ENCODE data around the gene FBXO28.

FBXO28 gene

DNA sequence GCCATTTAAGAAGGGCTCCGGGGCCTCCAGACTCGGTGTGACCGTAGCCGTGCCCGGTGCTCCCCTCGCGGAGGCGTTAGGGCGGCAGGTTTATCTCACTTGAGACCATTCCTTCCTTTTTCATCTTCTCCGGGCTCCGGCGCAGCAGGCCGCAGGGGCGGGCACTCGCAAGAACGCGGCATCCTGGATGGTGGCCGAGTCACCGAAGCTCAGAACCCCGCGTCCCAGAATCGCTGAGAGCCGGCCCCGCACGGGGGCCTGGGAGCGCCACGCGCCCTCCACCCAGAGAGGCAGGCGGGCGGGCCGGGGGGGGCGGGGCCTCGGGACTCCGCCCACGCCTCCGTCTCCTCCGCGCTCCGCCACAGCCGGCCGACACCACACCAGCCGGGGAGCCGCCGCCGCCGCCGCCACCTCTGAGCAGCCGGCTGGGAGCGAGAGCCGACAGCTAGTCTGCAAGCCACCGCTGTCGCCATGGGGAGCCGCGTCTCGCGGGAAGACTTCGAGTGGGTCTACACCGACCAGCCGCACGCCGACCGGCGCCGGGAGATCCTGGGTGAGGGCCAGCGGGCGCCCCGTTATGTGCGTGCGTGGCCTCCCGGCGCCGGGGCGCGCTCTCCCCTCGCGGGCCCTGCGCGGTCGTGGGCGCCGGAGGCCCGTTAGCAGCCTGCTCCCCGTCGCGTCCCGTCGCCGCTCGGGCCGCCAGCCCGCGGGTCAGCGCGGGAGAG lies 69.1 kb downstream of the FBXO28 start, which contains the start of gene DEGS1:
Gene DEGS1 (plus strand): TSS at position 375 of the 725 bp plus-strand sequence. CDS start 97 bp downstream, at position 472.
- 0 out of 2 replicates have a peak, but pooled peaks cover 1% of the 10 kb centered on the region for H3K4me1 ChIP-seq (ENCODE audit: control insufficient read depth, insufficient read depth, low read length)
- WGBS (ENCODE audit: insufficient coverage, insufficient read length), result no CpG with 5 or more reads among the region's 94 CpGs
- H3K36me3 ChIP-seq (ENCODE audit: control insufficient read depth, insufficient read depth, low read length), result 0 out of 2 replicates have a peak, but pooled peaks cover 3% of the 10 kb centered on the region
- H3K27ac ChIP-seq (ENCODE audit: low read length), result no peak within 1 kb of the TSS
- no peaks in the 10 kb centered on the region for H3K27me3 ChIP-seq (ENCODE audit: control insufficient read depth, insufficient read depth, low read length)
- no peak for DNase-seq (ENCODE audit: low read depth, low spot score)
- H3K4me3 ChIP-seq (ENCODE audit: low read length), result peak within 1 kb of the TSS; percentile 96
- H3K9me3 ChIP-seq (ENCODE audit: control insufficient read depth, insufficient read depth, low read length), result no peaks in the 10 kb centered on the region

- no peak overlapping the region for H3K27ac ChIP-seq (ENCODE audit: low read length)
- no peaks in the 10 kb centered on the region for H3K9me3 ChIP-seq (ENCODE audit: control insufficient read depth, insufficient read depth, low read length)
- H3K36me3 ChIP-seq (ENCODE audit: control insufficient read depth, insufficient read depth, low read length), result 0 out of 2 replicates have a peak, but pooled peaks cover 3% of the 10 kb centered on the region
- WGBS (ENCODE audit: insufficient coverage, insufficient read length), result no CpG with 5 or more reads among the region's 53 CpGs
- no peaks in the 10 kb centered on the region for H3K27me3 ChIP-seq (ENCODE audit: control insufficient read depth, insufficient read depth, low read length)
- no peak for DNase-seq (ENCODE audit: low read depth, low spot score)
- peak overlapping the region; percentile 96 for H3K4me3 ChIP-seq (ENCODE audit: low read length)
- 0 out of 2 replicates have a peak, but pooled peaks cover 1% of the 10 kb centered on the region for H3K4me1 ChIP-seq (ENCODE audit: control insufficient read depth, insufficient read depth, low read length)
Measured at GRCh38 chr1:224183591-224184312, 69.8 kb downstream of the FBXO28 start.

GRCh38 chr1:224185208-224185607 lies 71.3 kb downstream of the FBXO28 start:
- Histone ChIP-seq H3K4me3 (ENCODE audit: low read length) (no peak overlapping the region), H3K36me3 (ENCODE audit: control insufficient read depth, insufficient read depth, low read length) (peaks cover 3% of the 10 kb centered on the region; the same call in 1 of the 2 replicates), H3K4me1 (ENCODE audit: control insufficient read depth, insufficient read depth, low read length) (0 out of 2 replicates have a peak, but pooled peaks cover 1% of the 10 kb centered on the region), H3K9me3 (ENCODE audit: control insufficient read depth, insufficient read depth, low read length) (no peaks in the 10 kb centered on the region), H3K27me3 (ENCODE audit: control insufficient read depth, insufficient read depth, low read length) (no peaks in the 10 kb centered on the region), H3K27ac (ENCODE audit: low read length) (no peak overlapping the region)
- no CpG with 5 or more reads among the region's 8 CpGs for WGBS (ENCODE audit: insufficient coverage, insufficient read length)
- DNase-seq (ENCODE audit: low read depth, low spot score), result no peak

GRCh38 chr1:224188286-224188685 lies 74.4 kb downstream of the FBXO28 start:
- no peak overlapping the region for H3K27ac ChIP-seq (ENCODE audit: low read length)
- no CpG with 5 or more reads among the region's 2 CpGs for WGBS (ENCODE audit: insufficient coverage, insufficient read length)
- H3K4me1 ChIP-seq (ENCODE audit: control insufficient read depth, insufficient read depth, low read length), result 0 out of 2 replicates have a peak, but pooled peaks cover 1% of the 10 kb centered on the region
- no peaks in the 10 kb centered on the region for H3K9me3 ChIP-seq (ENCODE audit: control insufficient read depth, insufficient read depth, low read length)
- H3K27me3 ChIP-seq (ENCODE audit: control insufficient read depth, insufficient read depth, low read length), result no peaks in the 10 kb centered on the region
- H3K36me3 ChIP-seq (ENCODE audit: control insufficient read depth, insufficient read depth, low read length), result peaks cover 6% of the 10 kb centered on the region; the same call in 1 of the 2 replicates
- H3K4me3 ChIP-seq (ENCODE audit: low read length), result no peak overlapping the region
- DNase-seq (ENCODE audit: low read depth, low spot score), result no peak

DNA sequence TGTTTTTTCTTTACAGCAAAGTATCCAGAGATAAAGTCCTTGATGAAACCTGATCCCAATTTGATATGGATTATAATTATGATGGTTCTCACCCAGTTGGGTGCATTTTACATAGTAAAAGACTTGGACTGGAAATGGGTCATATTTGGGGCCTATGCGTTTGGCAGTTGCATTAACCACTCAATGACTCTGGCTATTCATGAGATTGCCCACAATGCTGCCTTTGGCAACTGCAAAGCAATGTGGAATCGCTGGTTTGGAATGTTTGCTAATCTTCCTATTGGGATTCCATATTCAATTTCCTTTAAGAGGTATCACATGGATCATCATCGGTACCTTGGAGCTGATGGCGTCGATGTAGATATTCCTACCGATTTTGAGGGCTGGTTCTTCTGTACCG lies 75.7 kb downstream of the FBXO28 start:
- H3K27ac ChIP-seq (ENCODE audit: low read length), result no peak overlapping the region
- peaks cover 7% of the 10 kb centered on the region; the same call in 1 of the 2 replicates for H3K36me3 ChIP-seq (ENCODE audit: control insufficient read depth, insufficient read depth, low read length)
- H3K4me3 ChIP-seq (ENCODE audit: low read length), result no peak overlapping the region
- H3K27me3 ChIP-seq (ENCODE audit: control insufficient read depth, insufficient read depth, low read length), result no peaks in the 10 kb centered on the region
- DNase-seq (ENCODE audit: low read depth, low spot score), result no peak
- no peaks in the 10 kb centered on the region for H3K9me3 ChIP-seq (ENCODE audit: control insufficient read depth, insufficient read depth, low read length)
- H3K4me1 ChIP-seq (ENCODE audit: control insufficient read depth, insufficient read depth, low read length), result 0 out of 2 replicates have a peak, but pooled peaks cover 1% of the 10 kb centered on the region
- no CpG with 5 or more reads among the region's 7 CpGs for WGBS (ENCODE audit: insufficient coverage, insufficient read length)

- no CpG with 5 or more reads among the region's 5 CpGs for WGBS (ENCODE audit: insufficient coverage, insufficient read length)
- Histone ChIP-seq H3K9me3 (ENCODE audit: control insufficient read depth, insufficient read depth, low read length) (no peaks in the 10 kb centered on the region), H3K4me1 (ENCODE audit: control insufficient read depth, insufficient read depth, low read length) (no peaks in the 10 kb centered on the region), H3K27me3 (ENCODE audit: control insufficient read depth, insufficient read depth, low read length) (no peaks in the 10 kb centered on the region), H3K36me3 (ENCODE audit: control insufficient read depth, insufficient read depth, low read length) (peaks cover 7% of the 10 kb centered on the region; the same call in 1 of the 2 replicates), H3K4me3 (ENCODE audit: low read length) (no peak overlapping the region), H3K27ac (ENCODE audit: low read length) (no peak overlapping the region)
- no peak for DNase-seq (ENCODE audit: low read depth, low spot score)
Measured at GRCh38 chr1:224192082-224192788, 78.3 kb downstream of the FBXO28 start.

GRCh38 chr1:224193319-224193966 lies 79.5 kb downstream of the FBXO28 start:
- peaks cover 7% of the 10 kb centered on the region; the same call in 1 of the 2 replicates for H3K36me3 ChIP-seq (ENCODE audit: control insufficient read depth, insufficient read depth, low read length)
- H3K9me3 ChIP-seq (ENCODE audit: control insufficient read depth, insufficient read depth, low read length), result no peaks in the 10 kb centered on the region
- H3K27ac ChIP-seq (ENCODE audit: low read length), result no peak overlapping the region
- no peak overlapping the region for H3K4me3 ChIP-seq (ENCODE audit: low read length)
- no CpG with 5 or more reads among the region's 8 CpGs for WGBS (ENCODE audit: insufficient coverage, insufficient read length)
- H3K27me3 ChIP-seq (ENCODE audit: control insufficient read depth, insufficient read depth, low read length), result no peaks in the 10 kb centered on the region
- no peaks in the 10 kb centered on the region for H3K4me1 ChIP-seq (ENCODE audit: control insufficient read depth, insufficient read depth, low read length)
- no peak for DNase-seq (ENCODE audit: low read depth, low spot score)

DNA sequence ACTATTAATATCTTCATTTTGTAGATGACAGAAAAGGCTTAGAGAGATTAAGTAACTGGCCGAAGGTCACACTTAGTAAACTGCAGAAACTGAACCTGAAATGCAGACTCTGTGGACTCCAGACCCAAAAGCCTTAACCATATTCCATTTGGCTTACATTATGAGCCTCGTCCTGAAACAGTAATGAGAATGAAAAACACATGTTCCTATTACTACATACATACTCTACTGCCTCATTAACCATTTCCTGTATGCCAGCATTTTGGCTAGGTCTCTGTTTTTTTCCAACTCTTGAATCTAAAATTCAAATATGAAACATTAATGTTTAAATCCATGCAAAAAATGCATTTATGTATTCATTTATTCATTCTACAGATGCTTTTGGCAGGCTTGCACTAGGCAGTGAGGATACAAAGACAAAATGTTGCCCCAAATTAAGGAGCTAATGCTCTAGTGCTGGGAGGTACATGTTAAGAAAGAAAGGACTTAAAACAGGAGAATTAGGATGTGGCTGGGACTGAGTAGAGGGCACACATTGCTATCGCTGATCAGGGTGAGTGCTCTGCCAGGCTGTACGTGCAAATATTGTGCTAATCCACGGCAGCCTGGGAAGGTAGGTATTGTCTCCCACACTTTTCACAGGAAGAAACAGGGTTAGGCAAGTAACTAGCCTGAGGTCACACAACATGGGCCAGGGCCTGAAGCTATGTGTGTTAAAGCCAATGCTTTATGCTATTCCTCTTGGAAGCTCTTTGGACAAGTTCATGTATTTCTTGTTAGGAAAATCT lies 83.1 kb downstream of the FBXO28 start:
- Histone ChIP-seq H3K4me1 (ENCODE audit: control insufficient read depth, insufficient read depth, low read length) (no peaks in the 10 kb centered on the region), H3K27me3 (ENCODE audit: control insufficient read depth, insufficient read depth, low read length) (no peaks in the 10 kb centered on the region), H3K36me3 (ENCODE audit: control insufficient read depth, insufficient read depth, low read length) (peaks cover 7% of the 10 kb centered on the region; the same call in 1 of the 2 replicates), H3K4me3 (ENCODE audit: low read length) (no peak overlapping the region), H3K27ac (ENCODE audit: low read length) (no peak overlapping the region), H3K9me3 (ENCODE audit: control insufficient read depth, insufficient read depth, low read length) (no peaks in the 10 kb centered on the region)
- no peak for DNase-seq (ENCODE audit: low read depth, low spot score)
- no CpG with 5 or more reads among the region's 5 CpGs for WGBS (ENCODE audit: insufficient coverage, insufficient read length)

DNA sequence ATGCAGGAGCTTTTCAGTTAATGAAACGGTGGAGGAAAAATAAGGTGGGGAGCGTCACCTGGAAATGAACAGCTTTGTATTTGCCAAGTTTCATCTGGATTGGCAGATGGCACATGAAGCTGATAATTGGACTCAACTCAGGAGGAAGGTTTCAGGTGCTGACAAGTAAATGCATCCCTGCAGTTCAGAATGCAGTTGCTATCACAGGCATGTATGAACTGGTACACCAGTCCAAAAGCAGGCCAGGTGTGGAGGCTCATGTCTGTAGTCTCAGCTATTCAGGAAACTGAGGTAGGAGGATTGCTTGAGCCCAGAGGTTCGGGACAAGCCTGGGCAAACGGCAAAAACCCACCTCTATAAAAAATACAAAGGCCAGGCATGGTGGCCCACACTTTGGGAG lies 84.7 kb downstream of the FBXO28 start:
- no peak for DNase-seq (ENCODE audit: low read depth, low spot score)
- Histone ChIP-seq H3K27ac (ENCODE audit: low read length) (no peak overlapping the region), H3K4me1 (ENCODE audit: control insufficient read depth, insufficient read depth, low read length) (no peaks in the 10 kb centered on the region), H3K36me3 (ENCODE audit: control insufficient read depth, insufficient read depth, low read length) (0 out of 2 replicates have a peak, but pooled peaks cover under 1% of the 10 kb centered on the region), H3K4me3 (ENCODE audit: low read length) (no peak overlapping the region), H3K9me3 (ENCODE audit: control insufficient read depth, insufficient read depth, low read length) (no peaks in the 10 kb centered on the region), H3K27me3 (ENCODE audit: control insufficient read depth, insufficient read depth, low read length) (no peaks in the 10 kb centered on the region)
- WGBS (ENCODE audit: insufficient coverage, insufficient read length), result no CpG with 5 or more reads among the region's 4 CpGs

Measured in iPS DF 6.9 (cell line).